Measurements from ENCODE around the gene TUBAL3. TPM values are rescaled to one million over a fixed set of nuclear protein-coding genes. Genes with fewer than 3 reads are reported as not detected.

TUBAL3 gene
- total RNA-seq, 4 donors from 2014 or later = 0.21 to 0.22 TPM; not detected in 2

DNA sequence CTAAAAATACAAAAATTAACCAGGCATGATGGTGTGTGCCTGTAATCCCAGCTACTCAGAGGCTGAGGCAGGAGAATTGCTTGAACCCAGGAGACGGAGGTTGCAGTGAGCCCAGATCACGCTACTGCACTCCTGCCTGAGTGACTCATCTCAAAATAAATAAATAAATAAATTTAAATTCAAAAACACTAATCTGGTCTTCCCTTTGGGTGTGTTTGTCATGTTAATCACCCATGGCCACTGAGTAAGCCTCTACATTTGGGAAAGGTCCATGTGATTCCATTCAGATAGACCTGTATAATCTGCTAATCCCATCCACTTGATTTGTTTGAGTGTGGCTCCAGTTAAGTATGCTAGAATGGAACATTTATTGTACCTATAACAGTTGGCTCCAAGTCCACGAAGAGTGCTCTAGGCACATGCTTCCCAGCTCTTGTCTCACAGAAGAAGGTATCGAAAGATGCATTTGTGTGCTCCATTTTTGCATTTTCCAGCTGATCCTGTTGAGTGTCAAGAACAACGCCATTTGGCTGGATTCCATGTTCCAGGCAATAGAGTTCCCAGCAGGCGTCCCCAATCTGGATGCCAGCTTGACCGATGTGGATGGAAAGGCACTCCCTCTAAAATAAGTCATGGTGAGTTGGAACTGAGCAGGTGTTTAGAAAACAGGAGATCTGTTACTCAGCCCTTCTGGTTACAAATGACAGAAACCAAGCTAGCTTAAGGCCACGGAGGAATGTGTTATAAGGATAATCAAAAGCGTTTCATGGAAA lies 4.0 kb downstream of the TUBAL3 start:
- H3K27ac ChIP-seq = no peak overlapping the region

DNA sequence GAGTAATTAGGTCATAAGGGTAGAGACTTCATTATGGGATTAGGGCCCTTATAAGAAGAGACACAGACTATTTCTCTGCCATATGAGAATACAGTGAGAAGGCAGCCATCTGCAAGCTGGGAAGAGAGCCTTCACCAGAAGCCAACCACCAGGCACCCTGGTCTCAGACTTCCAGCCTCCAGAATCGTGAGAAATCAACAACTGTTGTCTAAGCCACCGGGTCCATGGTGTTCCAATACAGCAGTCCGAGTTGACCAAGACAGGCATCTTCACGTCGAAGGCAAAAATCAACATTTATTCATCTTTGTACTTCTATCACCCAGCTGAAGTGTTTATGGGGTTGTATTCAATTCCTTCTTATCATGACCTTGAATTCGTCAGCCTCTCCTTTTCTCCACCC lies 5.3 kb downstream of the TUBAL3 start:
- Histone ChIP-seq H3K4me3 (no peak overlapping the region), H3K9me3 (peaks cover 0 to 3% (median 0%) of the 10 kb centered on the region in 4 donors), H3K36me3 (no peaks in the 10 kb centered on the region), H3K27me3 (no peaks in the 10 kb centered on the region), H3K4me1 (no peaks in the 10 kb centered on the region), H3K27ac (no peak overlapping the region)
- TF ChIP-seq, protein P1, sequence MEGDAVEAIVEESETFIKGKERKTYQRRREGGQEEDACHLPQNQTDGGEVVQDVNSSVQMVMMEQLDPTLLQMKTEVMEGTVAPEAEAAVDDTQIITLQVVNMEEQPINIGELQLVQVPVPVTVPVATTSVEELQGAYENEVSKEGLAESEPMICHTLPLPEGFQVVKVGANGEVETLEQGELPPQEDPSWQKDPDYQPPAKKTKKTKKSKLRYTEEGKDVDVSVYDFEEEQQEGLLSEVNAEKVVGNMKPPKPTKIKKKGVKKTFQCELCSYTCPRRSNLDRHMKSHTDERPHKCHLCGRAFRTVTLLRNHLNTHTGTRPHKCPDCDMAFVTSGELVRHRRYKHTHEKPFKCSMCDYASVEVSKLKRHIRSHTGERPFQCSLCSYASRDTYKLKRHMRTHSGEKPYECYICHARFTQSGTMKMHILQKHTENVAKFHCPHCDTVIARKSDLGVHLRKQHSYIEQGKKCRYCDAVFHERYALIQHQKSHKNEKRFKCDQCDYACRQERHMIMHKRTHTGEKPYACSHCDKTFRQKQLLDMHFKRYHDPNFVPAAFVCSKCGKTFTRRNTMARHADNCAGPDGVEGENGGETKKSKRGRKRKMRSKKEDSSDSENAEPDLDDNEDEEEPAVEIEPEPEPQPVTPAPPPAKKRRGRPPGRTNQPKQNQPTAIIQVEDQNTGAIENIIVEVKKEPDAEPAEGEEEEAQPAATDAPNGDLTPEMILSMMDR (IDR thresholded peaks at IDR 0.05) = no peak
- TF ChIP-seq EP300 (IDR thresholded peaks at IDR 0.05) = no peak
- TF ChIP-seq POLR2A (IDR thresholded peaks at IDR 0.05) = no peak
- no peak for DNase-seq (ENCODE audit: low spot score in 2 of 2)
- 81 to 86% methylated on average over 6 of the region's 6 CpGs for WGBS, 2 donors

More for the DNA sequence above, 4.0 kb downstream of the TUBAL3 start:
- no peaks in the 10 kb centered on the region for H3K4me1 ChIP-seq
- H3K9me3 ChIP-seq = no peaks in the 10 kb centered on the region
- H3K36me3 ChIP-seq = no peaks in the 10 kb centered on the region
- H3K4me3 ChIP-seq = no peak overlapping the region
- WGBS, 2 donors = 90 to 91% methylated on average over 9 of the region's 9 CpGs
- DNase-seq (ENCODE audit: low spot score in 2 of 2) = no peak
- no peaks in the 10 kb centered on the region for H3K27me3 ChIP-seq
- TF ChIP-seq, protein P1 (IDR thresholded peaks at IDR 0.05) = no peak
- no peak for TF ChIP-seq EP300 (IDR thresholded peaks at IDR 0.05)

DNA sequence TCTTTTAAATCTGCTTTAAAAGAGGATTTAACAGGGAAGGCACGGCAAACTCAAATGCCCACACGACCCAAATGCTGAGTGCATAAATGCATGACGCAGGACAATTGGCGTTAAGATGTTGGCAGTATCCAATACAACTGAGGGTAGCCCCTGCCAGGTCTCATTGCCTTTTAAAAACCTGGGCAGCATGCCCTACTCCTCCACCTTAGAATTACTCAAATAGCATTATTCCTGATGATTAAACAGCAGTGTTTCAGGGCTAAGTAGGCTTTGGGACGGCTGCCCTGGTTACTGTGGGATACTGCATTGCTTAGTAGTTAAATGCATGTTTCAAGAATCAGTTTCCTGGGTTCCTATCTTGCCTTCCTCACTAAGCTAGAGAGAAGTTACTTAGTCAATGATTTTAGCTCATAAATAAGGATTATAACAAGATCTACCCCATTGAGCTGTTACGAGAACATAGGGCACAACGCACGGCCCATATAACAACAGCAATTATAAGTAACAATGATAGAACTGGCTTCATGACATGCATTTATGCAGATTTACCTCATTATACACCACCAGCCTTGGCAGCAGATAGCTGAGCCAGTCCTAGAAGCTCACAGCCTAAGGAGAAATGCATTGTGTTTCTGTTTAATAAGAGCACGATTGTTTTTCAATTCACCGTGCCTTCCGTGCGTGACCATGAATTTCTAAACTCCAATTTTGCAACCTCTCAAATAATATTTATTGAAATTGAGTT lies 7.9 kb downstream of the TUBAL3 start:
- H3K4me3 ChIP-seq = no peak overlapping the region
- DNase-seq (ENCODE audit: low spot score in 2 of 2) = no peak
- peaks cover 0 to 3% (median 0%) of the 10 kb centered on the region in 4 donors for H3K9me3 ChIP-seq
- WGBS, 2 donors = 66 to 81% methylated on average over 12 of the region's 12 CpGs
- no peaks in the 10 kb centered on the region for H3K27me3 ChIP-seq
- no peak overlapping the region for H3K27ac ChIP-seq
- no peaks in the 10 kb centered on the region for H3K4me1 ChIP-seq
- no peaks in the 10 kb centered on the region for H3K36me3 ChIP-seq
- no peak for TF ChIP-seq POLR2A (IDR thresholded peaks at IDR 0.05)
- TF ChIP-seq, protein P1 (IDR thresholded peaks at IDR 0.05) = no peak
- no peak for TF ChIP-seq EP300 (IDR thresholded peaks at IDR 0.05)

GRCh38 chr10:5395168-5395567 lies 9.5 kb downstream of the TUBAL3 start:
- Histone ChIP-seq H3K36me3 (no peaks in the 10 kb centered on the region), H3K27ac (no peak overlapping the region), H3K4me1 (no peaks in the 10 kb centered on the region), H3K27me3 (no peaks in the 10 kb centered on the region), H3K4me3 (no peak overlapping the region), H3K9me3 (peaks cover 0 to 19% (median 6%) of the 10 kb centered on the region in 4 donors)
- WGBS, 2 donors = 82 to 89% methylated on average over 18 of the region's 18 CpGs
- DNase-seq (ENCODE audit: low spot score in 2 of 2) = no peak
- TF ChIP-seq POLR2A (IDR thresholded peaks at IDR 0.05) (no peak), EP300 (IDR thresholded peaks at IDR 0.05) (no peak)
- TF ChIP-seq, protein P1 (IDR thresholded peaks at IDR 0.05) = no peak

- Histone ChIP-seq H3K27ac (no peak overlapping the region), H3K36me3 (no peaks in the 10 kb centered on the region), H3K4me3 (no peak overlapping the region), H3K27me3 (no peaks in the 10 kb centered on the region), H3K9me3 (peaks cover 0 to 33% (median 9%) of the 10 kb centered on the region in 4 donors), H3K4me1 (no peaks in the 10 kb centered on the region)
- no peak for DNase-seq (ENCODE audit: low spot score in 2 of 2)
- TF ChIP-seq, protein P1 (IDR thresholded peaks at IDR 0.05) = no peak
- TF ChIP-seq EP300 (IDR thresholded peaks at IDR 0.05) (no peak), POLR2A (IDR thresholded peaks at IDR 0.05) (no peak)
- WGBS, 2 donors = 91 to 93% methylated on average over 14 of the region's 14 CpGs
Observed at GRCh38 chr10:5393529-5393928, 11.1 kb downstream of the TUBAL3 start.
